GM12878 (cell line): ENCODE data around the gene AMPD3. TPM values are rescaled to one million over a fixed set of nuclear protein-coding genes. Genes with fewer than 3 reads are reported as not detected.
A peak's percentile ranks its signal among the peaks of the same experiment; 100 is the strongest.

Source experiments
- BACH1 ChIP-seq: fragments of 450-650 bp; IDR thresholded peaks from 2 replicates; pipeline ENCODE4 v1.6.1; 2017; ENCODE audit warnings: mild to moderate bottlenecking, borderline replicate concordance
- BCL11A ChIP-seq: IDR thresholded peaks from 2 replicates; pipeline ENCODE4 v1.6.1; 2011; ENCODE audit warnings: low read depth, low read length
- BMI1 ChIP-seq: fragments of 450-650 bp; IDR thresholded peaks from 2 replicates; pipeline ENCODE4 v1.6.1; 2016; ENCODE audit warnings: mild to moderate bottlenecking, moderate library complexity, borderline replicate concordance
- CHD4 ChIP-seq: fragments of 200-600 bp; sonication (generic); IDR thresholded peaks from 2 replicates; pipeline ENCODE4 v1.6.1; 2016; ENCODE audit warnings: mild to moderate bottlenecking
- EP300 ChIP-seq, 2 experiments: fragments of 150-350 bp in 1 of 2; IDR thresholded peaks; 2 replicates each; pipeline ENCODE4 v1.6.1; 2011 to 2012; ENCODE audit warnings: low read depth in 2 of 2, low read length in 2 of 2, borderline replicate concordance in 1 of 2, improper control_type of control experiment in 1 of 2, inconsistent platforms in 1 of 2; ENCODE audit not compliant: control insufficient read depth in 1 of 2
- HCFC1 ChIP-seq: fragments of 150-350 bp; IDR thresholded peaks from 2 replicates; pipeline ENCODE4 v1.6.1; 2014; ENCODE audit warnings: low read length
- HDAC6 ChIP-seq: fragments of 200-600 bp; sonication (generic); IDR thresholded peaks from one replicate; pipeline ENCODE4 v1.8.0; 2017; ENCODE audit warnings: antibody characterized with exemption; ENCODE audit not compliant: unreplicated experiment
- HSF1 ChIP-seq: fragments of 150-350 bp; IDR thresholded peaks from 2 replicates; pipeline ENCODE4 v1.6.1; 2014; ENCODE audit warnings: mild to moderate bottlenecking, low read depth, low read length
- IRF4 ChIP-seq: IDR thresholded peaks from 2 replicates; pipeline ENCODE4 v1.6.1; 2011; ENCODE audit warnings: low read depth, low read length
- JUNB ChIP-seq: IDR thresholded peaks from 2 replicates; pipeline ENCODE4 v1.6.1; 2016; ENCODE audit warnings: antibody characterized with exemption, mild to moderate bottlenecking
- KAT2A ChIP-seq: conservative IDR thresholded peaks from 2 replicates; pipeline ENCODE4 v1.6.1; 2011; ENCODE audit warnings: low read depth, low read length; ENCODE audit not compliant: control insufficient read depth
- MEF2A ChIP-seq: IDR thresholded peaks from 2 replicates; pipeline ENCODE4 v1.6.1; 2011; ENCODE audit warnings: low read depth, mild to moderate bottlenecking, low read length, moderate library complexity; ENCODE audit not compliant: insufficient read depth
- MXI1 ChIP-seq: fragments of 150-350 bp; IDR thresholded peaks from 2 replicates; pipeline ENCODE4 v1.6.1; 2011; ENCODE audit warnings: low read depth, mild to moderate bottlenecking, inconsistent platforms, low read length, improper control_type of control experiment
- NR2C1 ChIP-seq: fragments of 450-650 bp; IDR thresholded peaks from 2 replicates; pipeline ENCODE4 v1.6.1; 2017; ENCODE audit warnings: antibody characterized with exemption, mild to moderate bottlenecking, moderate library complexity
- NR2F1 ChIP-seq: fragments of 450-650 bp; conservative IDR thresholded peaks from 2 replicates; pipeline ENCODE4 v1.6.1; 2017; ENCODE audit warnings: mild to moderate bottlenecking
- RELA ChIP-seq: fragments of 450-650 bp; IDR thresholded peaks from 2 replicates; pipeline ENCODE4 v1.8.0; 2014; ENCODE audit warnings: borderline replicate concordance; ENCODE audit not compliant: partially characterized antibody
- RELB ChIP-seq: fragments of 450-650 bp; IDR thresholded peaks from 2 replicates; pipeline ENCODE4 v1.6.1; 2017; ENCODE audit warnings: low read depth, mild to moderate bottlenecking, moderate library complexity
- SIN3A ChIP-seq: IDR thresholded peaks from 2 replicates; pipeline ENCODE4 v1.6.1; 2012; ENCODE audit warnings: low read depth, low read length, improper control_type of control experiment
- SKIL ChIP-seq: fragments of 450-650 bp; IDR thresholded peaks from 2 replicates; pipeline ENCODE4 v1.6.1; 2017; ENCODE audit warnings: mild to moderate bottlenecking, low read depth, inconsistent platforms; ENCODE audit not compliant: poor library complexity, severe bottlenecking
- SUZ12 ChIP-seq: fragments of 200-600 bp; sonication (generic); IDR thresholded peaks from one replicate; pipeline ENCODE4 v1.6.1; 2018; ENCODE audit warnings: antibody characterized with exemption, mild to moderate bottlenecking; ENCODE audit not compliant: unreplicated experiment
- TCF12 ChIP-seq: IDR thresholded peaks from 2 replicates; pipeline ENCODE4 v1.6.1; 2011; ENCODE audit warnings: low read depth, mild to moderate bottlenecking, low read length
- ZNF217 ChIP-seq: fragments of 450-650 bp; IDR thresholded peaks from 2 replicates; pipeline ENCODE4 v1.6.1; 2017; ENCODE audit warnings: antibody characterized with exemption, mild to moderate bottlenecking
- ZSCAN29 ChIP-seq: fragments of 450-650 bp; IDR thresholded peaks from 2 replicates; pipeline ENCODE4 v1.6.1; 2017; ENCODE audit warnings: mild to moderate bottlenecking, moderate library complexity
- polyA plus RNA-seq, 11 experiments: library from polyadenylated mRNA; depleted of rRNA in 4 of 11; unstranded in 6 of 11; stranded (reverse) in 5 of 11; fragments of >200 nt; fragmentation: Nextera tagmentation in 4 of 11; fragmentation: Illumina TruSeq in 1 of 11; extraction: Ambion mirVana in 4 of 11; extraction: Trizol in 1 of 11; gene quantifications; 1 replicate in 1 of 11; 2 replicates in 10 of 11; pipeline versions ENCODE4 v1.2.1 to v1.2.3, GENCODE V29; 2011 to 2016; ENCODE audit warnings: inconsistent platforms in 2 of 11, missing spikeins in 2 of 11, low read depth in 1 of 11
- total RNA-seq, 4 experiments: library from RNA; depleted of rRNA in 3 of 4; stranded (reverse); fragments of >200 nt in 3 of 4; fragmentation: Illumina TruSeq in 1 of 4; extraction: Trizol in 1 of 4; gene quantifications; 2 replicates each; pipeline versions ENCODE4 v1.2.1 to v1.2.3, GENCODE V29; 2013 to 2021

AMPD3 gene
- total and polyA plus RNA-seq, 10 of the 15 experiments (the other 5 are each of a cell fraction or from before 2014, with no cell fraction given) = 5.6 to 28.6 (median 15.9) TPM

- TF ChIP-seq BCL11A (0 out of 2 replicates have a peak, but pooled peaks have one; percentile 18), IRF4 (no peak), MXI1 (peak; percentile 69), HDAC6 (no peak), SUZ12 (no peak), ZSCAN29 (no peak), EP300 (IDR thresholded peaks at IDR 0.05; ENCODE audit: borderline replicate concordance in 1 of 2, control insufficient read depth in 1 of 2, low read depth in 2 of 2, low read length in 2 of 2) (no peak), TCF12 (no peak), JUNB (no peak), RELB (peak; percentile 80; the same call in 1 of the 2 replicates), SIN3A (no peak), CHD4 (no peak), HCFC1 (no peak), NR2F1 (0 out of 2 replicates have a peak, but pooled peaks have one; percentile 36), SKIL (peak; percentile 43), ZNF217 (no peak), BMI1 (no peak), NR2C1 (no peak), MEF2A (no peak), RELA (peak; percentile 69), BACH1 (0 out of 2 replicates have a peak, but pooled peaks have one; percentile 19), KAT2A (no peak), HSF1 (no peak)
Observed at GRCh38 chr11:10459029-10459970, 4.2 kb downstream of the AMPD3 start (continued).
